H9 (cell line): ENCODE measurements around the gene FNDC3B. TPM values are rescaled to one million over a fixed set of nuclear protein-coding genes. Genes with fewer than 3 reads are reported as not detected.

Source experiments
- DNase-seq: peaks from one replicate; pipeline ENCODE4 v3.0.0-alpha.2; 2017
- H2AFZ ChIP-seq: one replicate; pipeline ENCODE4 v1.6.1; 2013; ENCODE audit warnings: mild to moderate bottlenecking, low read length, control low read depth, moderate library complexity
- H2AK5ac ChIP-seq: 2 replicates; pipeline ENCODE4 v1.6.1; 2013; ENCODE audit warnings: low read length, control low read depth, mixed read lengths; ENCODE audit not compliant: insufficient read length
- H2BK120ac ChIP-seq: one replicate; pipeline ENCODE4 v1.6.1; 2013; ENCODE audit warnings: low read depth, mild to moderate bottlenecking, low read length, control low read depth, inconsistent platforms; ENCODE audit not compliant: poor library complexity, severe bottlenecking
- H2BK12ac ChIP-seq: 2 replicates; pipeline ENCODE4 v1.6.1; 2013; ENCODE audit warnings: low read length, control low read depth, mixed read lengths, low read depth; ENCODE audit not compliant: insufficient read length
- H2BK15ac ChIP-seq: 2 replicates; pipeline ENCODE4 v1.6.1; 2013; ENCODE audit warnings: low read depth, low read length, control low read depth
- H2BK20ac ChIP-seq: one replicate; pipeline ENCODE4 v1.6.1; 2013; ENCODE audit warnings: low read depth, mild to moderate bottlenecking, low read length, control low read depth, inconsistent platforms; ENCODE audit not compliant: poor library complexity, severe bottlenecking
- H2BK5ac ChIP-seq: 2 replicates; pipeline ENCODE4 v1.6.1; 2013; ENCODE audit warnings: low read length, control low read depth, mixed read lengths; ENCODE audit not compliant: insufficient read length
- H3K14ac ChIP-seq: 2 replicates; pipeline ENCODE4 v1.6.1; 2013; ENCODE audit warnings: low read length, control low read depth; ENCODE audit not compliant: insufficient read depth
- H3K18ac ChIP-seq: 2 replicates; pipeline ENCODE4 v1.6.1; 2013; ENCODE audit warnings: low read depth, mild to moderate bottlenecking, mixed read lengths, low read length, control low read depth; ENCODE audit not compliant: insufficient read length
- H3K23ac ChIP-seq: 2 replicates; pipeline ENCODE4 v1.6.1; 2013; ENCODE audit warnings: low read length, control low read depth, mixed read lengths, low read depth; ENCODE audit not compliant: insufficient read length
- H3K23me2 ChIP-seq: 2 replicates; pipeline ENCODE4 v1.6.1; 2013; ENCODE audit warnings: low read depth, mild to moderate bottlenecking, mixed read lengths, low read length, control low read depth; ENCODE audit not compliant: insufficient read length, poor library complexity, severe bottlenecking
- H3K27ac ChIP-seq: 2 replicates; pipeline ENCODE4 v1.5.1; 2013; ENCODE audit warnings: low read length, control low read depth, mixed read lengths, low read depth; ENCODE audit not compliant: insufficient read length
- H3K27me3 ChIP-seq: 2 replicates; pipeline ENCODE4 v1.6.1; 2013; ENCODE audit warnings: low read length, control low read depth, inconsistent platforms; ENCODE audit not compliant: insufficient read depth
- H3K4ac ChIP-seq: 2 replicates; pipeline ENCODE4 v1.6.1; 2013; ENCODE audit warnings: low read depth, mild to moderate bottlenecking, control low read depth, inconsistent platforms, low read length, moderate library complexity
- H3K4me1 ChIP-seq: 2 replicates; pipeline ENCODE4 v1.6.1; 2013; ENCODE audit warnings: low read length, control low read depth, inconsistent platforms; ENCODE audit not compliant: insufficient read depth
- H3K4me2 ChIP-seq: 2 replicates; pipeline ENCODE4 v1.6.1; 2013; ENCODE audit warnings: low read length, control low read depth, mixed read lengths; ENCODE audit not compliant: insufficient read length, insufficient read depth
- H3K56ac ChIP-seq: 2 replicates; pipeline ENCODE4 v1.6.1; 2013; ENCODE audit warnings: low read depth, mild to moderate bottlenecking, mixed read lengths, low read length, control low read depth; ENCODE audit not compliant: insufficient read length
- H3K79me1 ChIP-seq: 2 replicates; pipeline ENCODE4 v1.6.1; 2013; ENCODE audit warnings: low read depth, mild to moderate bottlenecking, moderate library complexity, low read length, control low read depth, inconsistent platforms; ENCODE audit not compliant: insufficient read depth, poor library complexity, severe bottlenecking
- H3K79me2 ChIP-seq: 2 replicates; pipeline ENCODE4 v1.6.1; 2013; ENCODE audit warnings: low read length, control low read depth, inconsistent platforms; ENCODE audit not compliant: insufficient read depth
- H3K9ac ChIP-seq: 2 replicates; pipeline ENCODE4 v1.6.1; 2013; ENCODE audit warnings: low read length, control low read depth, mixed read lengths; ENCODE audit not compliant: insufficient read length; ENCODE audit errors: extremely low read depth
- H3K9me3 ChIP-seq: one replicate; pipeline ENCODE4 v1.6.1; 2013; ENCODE audit warnings: low read depth, low read length, inconsistent platforms; ENCODE audit not compliant: control insufficient read depth
- H3T11ph ChIP-seq: one replicate; pipeline ENCODE4 v1.6.1; 2013; ENCODE audit warnings: mild to moderate bottlenecking, low read length, control low read depth, inconsistent platforms
- H4K20me1 ChIP-seq: one replicate; pipeline ENCODE4 v1.6.1; 2013; ENCODE audit not compliant: control insufficient read depth, insufficient read length, insufficient read depth
- H4K5ac ChIP-seq: 2 replicates; pipeline ENCODE4 v1.6.1; 2013; ENCODE audit warnings: low read depth, mild to moderate bottlenecking, mixed read lengths, low read length, control low read depth; ENCODE audit not compliant: insufficient read length
- H4K8ac ChIP-seq: replicated peaks from 2 replicates; pipeline ENCODE4 v1.6.1; 2013; ENCODE audit warnings: low read length, control low read depth, mixed read lengths, low read depth; ENCODE audit not compliant: insufficient read length
- H4K91ac ChIP-seq: 2 replicates; pipeline ENCODE4 v1.6.1; 2013; ENCODE audit warnings: low read depth, mild to moderate bottlenecking, moderate library complexity, mixed read lengths, low read length, control low read depth; ENCODE audit not compliant: insufficient read length
- H3K27ac Mint-ChIP-seq, 3 experiments: 2 replicates in 2 of 3; 3 replicates in 1 of 3; pipeline ENCODE4 v1.8.0; 2020 to 2021; ENCODE audit warnings: mixed read lengths in 3 of 3, mild to moderate bottlenecking in 1 of 3, moderate library complexity in 1 of 3
- H3K27me3 Mint-ChIP-seq: 2 replicates; pipeline ENCODE4 v1.8.0; 2021; ENCODE audit warnings: low read depth, mild to moderate bottlenecking, moderate library complexity, mixed read lengths
- H3K36me3 Mint-ChIP-seq, 3 experiments: 2 replicates in 2 of 3; 3 replicates in 1 of 3; pipeline ENCODE4 v1.8.0; 2020 to 2021; ENCODE audit warnings: low read depth in 3 of 3, mixed read lengths in 3 of 3; ENCODE audit not compliant: insufficient read depth in 1 of 3
- H3K4me1 Mint-ChIP-seq, 2 experiments: 2 replicates each; pipeline ENCODE4 v1.8.0; 2020; ENCODE audit warnings: mixed read lengths in 2 of 2
- H3K4me3 Mint-ChIP-seq, 2 experiments: 2 replicates in 1 of 2; 3 replicates in 1 of 2; pipeline ENCODE4 v1.8.0; 2020 to 2021; ENCODE audit warnings: mild to moderate bottlenecking in 2 of 2, mixed read lengths in 2 of 2, moderate library complexity in 1 of 2
- H3K9me3 Mint-ChIP-seq, 2 experiments: 2 replicates in 1 of 2; 3 replicates in 1 of 2; pipeline ENCODE4 v1.8.0; 2020; ENCODE audit warnings: mild to moderate bottlenecking in 2 of 2, mixed read lengths in 2 of 2, moderate library complexity in 1 of 2
- WGBS: extraction: QIAGEN DNeasy Blood & Tissue Kit; methylation state at CpG from one replicate; pipeline ENCODE4 v1.1.7; 2013; ENCODE audit warnings: missing lambda C conversion rate, low lambda C conversion rate, mixed read lengths; ENCODE audit not compliant: insufficient read length; ENCODE audit errors: extremely low coverage; 5-methylcytosine and 5-hydroxymethylcytosine counted together
- total RNA-seq: library from RNA; stranded (reverse); gene quantifications from 2 replicates; pipeline ENCODE4 v1.2.1, GENCODE V29; 2021
- TF ChIP-seq, protein P1 (sequence below): fragments of 200-600 bp; sonication (generic); conservative IDR thresholded peaks from 3 replicates; pipeline ENCODE4 v1.8.0; 2021; ENCODE audit warnings: antibody characterized with exemption, mild to moderate bottlenecking

FNDC3B gene
- total RNA-seq, 1 experiment from 2014 or later: 43.8 TPM

DNA sequence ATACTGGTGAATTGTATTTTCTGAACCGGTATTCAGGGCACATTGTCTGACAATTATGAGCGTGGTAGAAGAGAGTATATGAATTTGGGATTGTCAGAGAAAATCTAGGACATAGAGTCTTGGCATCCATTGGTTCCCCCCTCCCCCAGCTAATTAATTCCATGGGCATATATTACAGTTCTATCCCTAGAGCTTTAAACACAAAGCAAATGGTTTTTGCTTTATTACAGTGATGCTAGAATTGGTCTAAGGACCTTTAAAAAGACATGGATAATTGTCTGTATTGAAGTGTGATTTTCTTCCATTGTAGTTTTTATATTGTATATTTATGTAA is 91.3 kb downstream of the FNDC3B start:
- peak overlapping the region; percentile 44 for H4K91ac ChIP-seq
- no peak overlapping the region for H2BK15ac ChIP-seq
- H3K9me3 ChIP-seq: no peaks in the 10 kb centered on the region
- H2AK5ac ChIP-seq: no peak overlapping the region
- no peak overlapping the region for H4K8ac ChIP-seq
- H2BK5ac ChIP-seq: peak overlapping the region; percentile 35
- no peak overlapping the region for H3K23ac ChIP-seq
- H3K27ac Mint-ChIP-seq: peak overlapping the region in 2 of 3 experiments; percentile 27 to 58; a peak in 3 of 7 replicates
- no peak overlapping the region for H3K4me3 Mint-ChIP-seq
- no peak overlapping the region for H2BK12ac ChIP-seq
- no peak overlapping the region for H2BK120ac ChIP-seq
- H3K18ac ChIP-seq: no peak overlapping the region
- H3K9me3 Mint-ChIP-seq: no peaks in the 10 kb centered on the region
- no peak overlapping the region for H3K56ac ChIP-seq
- peaks cover 12% of the 10 kb centered on the region; the same call in 1 of the 2 replicates for H3K79me2 ChIP-seq
- H3K36me3 Mint-ChIP-seq: peaks cover 2 to 24% (median 5%) of the 10 kb centered on the region in 3 experiments; a peak in 4 of 7 replicates
- H3K4me1 Mint-ChIP-seq: peaks cover 47 to 51% of the 10 kb centered on the region in 2 experiments
- no peak overlapping the region for H2AFZ ChIP-seq
- H4K5ac ChIP-seq: no peak overlapping the region
- no peaks in the 10 kb centered on the region for H3K79me1 ChIP-seq
- no peak overlapping the region for H3K9ac ChIP-seq
- DNase-seq: no peak
- no peak overlapping the region for H3K14ac ChIP-seq
- H3K27ac ChIP-seq: no peak overlapping the region
- H3K27me3 ChIP-seq: no peaks in the 10 kb centered on the region
- no peak overlapping the region for H3T11ph ChIP-seq
- H3K4me1 ChIP-seq: peaks cover 12% of the 10 kb centered on the region
- TF ChIP-seq, protein P1, sequence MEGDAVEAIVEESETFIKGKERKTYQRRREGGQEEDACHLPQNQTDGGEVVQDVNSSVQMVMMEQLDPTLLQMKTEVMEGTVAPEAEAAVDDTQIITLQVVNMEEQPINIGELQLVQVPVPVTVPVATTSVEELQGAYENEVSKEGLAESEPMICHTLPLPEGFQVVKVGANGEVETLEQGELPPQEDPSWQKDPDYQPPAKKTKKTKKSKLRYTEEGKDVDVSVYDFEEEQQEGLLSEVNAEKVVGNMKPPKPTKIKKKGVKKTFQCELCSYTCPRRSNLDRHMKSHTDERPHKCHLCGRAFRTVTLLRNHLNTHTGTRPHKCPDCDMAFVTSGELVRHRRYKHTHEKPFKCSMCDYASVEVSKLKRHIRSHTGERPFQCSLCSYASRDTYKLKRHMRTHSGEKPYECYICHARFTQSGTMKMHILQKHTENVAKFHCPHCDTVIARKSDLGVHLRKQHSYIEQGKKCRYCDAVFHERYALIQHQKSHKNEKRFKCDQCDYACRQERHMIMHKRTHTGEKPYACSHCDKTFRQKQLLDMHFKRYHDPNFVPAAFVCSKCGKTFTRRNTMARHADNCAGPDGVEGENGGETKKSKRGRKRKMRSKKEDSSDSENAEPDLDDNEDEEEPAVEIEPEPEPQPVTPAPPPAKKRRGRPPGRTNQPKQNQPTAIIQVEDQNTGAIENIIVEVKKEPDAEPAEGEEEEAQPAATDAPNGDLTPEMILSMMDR: no peak
- H3K4ac ChIP-seq: no peak overlapping the region
- H3K4me2 ChIP-seq: no peak overlapping the region
- H4K20me1 ChIP-seq: no peaks in the 10 kb centered on the region
- WGBS: no CpG with 5 or more reads among the region's 2 CpGs
- no peak overlapping the region for H2BK20ac ChIP-seq
- H3K23me2 ChIP-seq: no peaks in the 10 kb centered on the region
- no peaks in the 10 kb centered on the region for H3K27me3 Mint-ChIP-seq
